Prostate gland (tissue), 2 donors: ENCODE data around the gene ARHGEF38. TPM values are rescaled to one million over a fixed set of nuclear protein-coding genes. Genes with fewer than 3 reads are reported as not detected.

ENCODE experiments used
- DNase-seq: peaks from one replicate; pipeline ENCODE4 v3.0.0-alpha.2; 2019; ENCODE audit warnings: low spot score
- H3K27ac ChIP-seq, 2 donors: fragments of 200-600 bp; sonication (generic); 2 replicates each; pipeline ENCODE4 v1.5.1; 2017 to 2019
- H3K27me3 ChIP-seq: fragments of 200-600 bp; sonication (generic); replicated peaks from 2 replicates; pipeline ENCODE4 v1.5.1; 2019; ENCODE audit not compliant: insufficient read depth
- H3K36me3 ChIP-seq, 2 donors: fragments of 200-600 bp; sonication (generic); 1 replicate in 1 of 2; 2 replicates in 1 of 2; pipeline versions ENCODE4 v1.5.1 to v1.8.1; 2017 to 2019
- H3K4me1 ChIP-seq: fragments of 200-600 bp; sonication (generic); replicated peaks from 2 replicates; pipeline ENCODE4 v1.5.1; 2019
- H3K4me3 ChIP-seq, 2 donors: fragments of 200-600 bp; sonication (generic); 2 replicates each; pipeline ENCODE4 v1.5.1; 2017 to 2019
- H3K9me3 ChIP-seq: fragments of 200-600 bp; sonication (generic); 2 replicates; pipeline ENCODE4 v1.5.1; 2017
- CTCF ChIP-seq, 4 experiments: fragments of 200-600 bp in 2 of 4; fragments of 450-650 bp in 2 of 4; sonication (generic) in 2 of 4; IDR thresholded peaks; 1 replicate in 3 of 4; 2 replicates in 1 of 4; pipeline ENCODE4 v1.5.1; 2016 to 2019; ENCODE audit warnings: antibody characterized with exemption in 4 of 4, mild to moderate bottlenecking in 2 of 4, moderate library complexity in 2 of 4
- POLR2A ChIP-seq: fragments of 450-650 bp; IDR thresholded peaks from one replicate; pipeline ENCODE4 v1.6.1; 2016; ENCODE audit warnings: antibody characterized with exemption, mild to moderate bottlenecking
- POLR2AphosphoS5 ChIP-seq: sonication (generic); formaldehyde crosslinking; IDR thresholded peaks from one replicate; pipeline ENCODE4 v1.6.1; 2017; ENCODE audit warnings: antibody characterized with exemption
- WGBS: methylation state at CpG from one replicate; pipeline ENCODE4 v1.1.5; 2018; 5-methylcytosine and 5-hydroxymethylcytosine counted together
- intact Hi-C: fragments of 100-400 bp; cut with DNase I; formaldehyde crosslinking; loops from one replicate; pipeline ENCODE4 v1.14.2; 2022
- total RNA-seq, 2 donors: library from RNA; depleted of rRNA; stranded (reverse); fragments of >200 nt; gene quantifications; one replicate each; pipeline ENCODE4 v1.1.0, GENCODE V29; 2016

The ARHGEF38 gene
- total RNA-seq, 2 donors from 2014 or later: 10.4 to 25.7 TPM

- DNase-seq: no peak
- H3K27ac ChIP-seq: no peak overlapping the region
- no peak for TF ChIP-seq CTCF (IDR thresholded peaks at IDR 0.05)
- no peak for TF ChIP-seq POLR2AphosphoS5
- TF ChIP-seq POLR2A: no peak
- 88% methylated on average over 4 of the region's 4 CpGs for WGBS
- H3K36me3 ChIP-seq: no peaks in the 10 kb centered on the region
- no peaks in the 10 kb centered on the region for H3K4me1 ChIP-seq
- intact Hi-C loops: no loop called here
- no peak overlapping the region for H3K4me3 ChIP-seq
- H3K9me3 ChIP-seq: no peaks in the 10 kb centered on the region
- H3K27me3 ChIP-seq: no peaks in the 10 kb centered on the region
These were observed 69.8 kb downstream of the ARHGEF38 start for GRCh38 chr4:105622269-105622668.

- TF ChIP-seq POLR2AphosphoS5 (no peak), POLR2A (no peak), CTCF (IDR thresholded peaks at IDR 0.05) (no peak)
- Histone ChIP-seq H3K27me3 (no peaks in the 10 kb centered on the region), H3K4me1 (no peaks in the 10 kb centered on the region), H3K9me3 (no peaks in the 10 kb centered on the region), H3K36me3 (no peaks in the 10 kb centered on the region), H3K4me3 (no peak overlapping the region), H3K27ac (no peak overlapping the region)
- DNase-seq: no peak
- 91% methylated on average over 4 of the region's 4 CpGs for WGBS
- intact Hi-C loops: no loop called here
These were observed 70.7 kb downstream of the ARHGEF38 start for GRCh38 chr4:105623099-105623498.

GRCh38 chr4:105624530-105624929 lies 72.1 kb downstream of the ARHGEF38 start:
- no peaks in the 10 kb centered on the region for H3K36me3 ChIP-seq
- H3K4me3 ChIP-seq: no peak overlapping the region
- intact Hi-C loops: no loop called here
- no peak for DNase-seq
- WGBS: 65% methylated on average over 4 of the region's 4 CpGs
- H3K4me1 ChIP-seq: no peaks in the 10 kb centered on the region
- TF ChIP-seq POLR2AphosphoS5 (no peak), POLR2A (no peak), CTCF (IDR thresholded peaks at IDR 0.05) (no peak)
- H3K9me3 ChIP-seq: no peaks in the 10 kb centered on the region
- H3K27me3 ChIP-seq: no peaks in the 10 kb centered on the region
- peak overlapping the region in 1 of 2 donors; percentile 3 for H3K27ac ChIP-seq

DNA sequence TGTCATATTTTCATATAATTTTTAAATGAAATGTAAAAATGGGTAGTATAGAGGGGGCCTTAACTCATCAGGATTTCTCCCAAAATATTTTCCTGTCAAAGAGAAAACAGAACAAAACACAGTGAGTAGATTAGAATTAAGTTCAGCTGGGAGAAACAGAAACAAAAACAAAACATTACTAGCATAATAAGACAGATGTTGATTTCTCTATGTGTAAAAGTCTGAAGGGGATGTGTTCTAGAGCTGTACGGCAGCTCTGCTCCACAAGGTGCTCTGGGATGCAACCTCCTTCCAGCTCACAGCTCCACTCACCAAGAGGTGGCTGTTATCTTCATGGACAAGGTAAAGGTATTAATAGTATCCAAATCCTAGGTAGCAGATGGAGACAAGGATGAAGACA lies 72.8 kb downstream of the ARHGEF38 start:
- Histone ChIP-seq H3K27ac (no peak overlapping the region), H3K36me3 (no peaks in the 10 kb centered on the region), H3K4me3 (no peak overlapping the region), H3K9me3 (no peaks in the 10 kb centered on the region), H3K4me1 (no peaks in the 10 kb centered on the region), H3K27me3 (no peaks in the 10 kb centered on the region)
- intact Hi-C loops: no loop called here
- WGBS: 95% methylated on average over 1 of the region's 1 CpG
- no peak for DNase-seq
- TF ChIP-seq POLR2AphosphoS5: no peak
- TF ChIP-seq POLR2A: no peak
- no peak for TF ChIP-seq CTCF (IDR thresholded peaks at IDR 0.05)

DNA sequence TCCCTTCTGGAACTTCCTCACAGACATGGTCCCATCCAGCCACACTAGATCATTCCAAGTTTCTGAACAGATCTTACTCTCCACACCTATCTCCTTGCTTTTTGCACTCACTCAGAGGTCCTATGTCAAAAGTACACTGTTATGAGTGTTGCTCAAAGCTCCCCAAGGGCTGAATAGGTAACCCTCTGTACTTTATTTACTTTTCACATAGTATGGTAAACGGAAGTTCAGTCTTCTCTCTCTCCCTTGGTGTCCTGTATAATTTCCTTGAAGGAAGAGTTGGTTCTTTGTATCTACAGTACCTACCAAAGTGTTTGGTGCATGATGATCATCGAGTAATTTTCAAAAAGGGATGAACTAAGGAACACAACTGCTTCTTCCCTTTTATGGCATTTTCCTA lies 74.4 kb downstream of the ARHGEF38 start:
- 69% methylated on average over 2 of the region's 2 CpGs for WGBS
- no peaks in the 10 kb centered on the region for H3K4me1 ChIP-seq
- intact Hi-C loops: no loop called here

More for the DNA sequence above, 74.4 kb downstream of the ARHGEF38 start:
- H3K4me3 ChIP-seq: no peak overlapping the region
- no peaks in the 10 kb centered on the region for H3K36me3 ChIP-seq
- DNase-seq: no peak
- no peak overlapping the region for H3K27ac ChIP-seq
- H3K27me3 ChIP-seq: no peaks in the 10 kb centered on the region
- H3K9me3 ChIP-seq: no peaks in the 10 kb centered on the region
- TF ChIP-seq CTCF (IDR thresholded peaks at IDR 0.05): no peak
- no peak for TF ChIP-seq POLR2AphosphoS5
- no peak for TF ChIP-seq POLR2A
